CD4-positive, alpha-beta T cell treated with Interleukin-6 for 4 hours (primary cell): ENCODE results near the gene SETD7.
"Not testable (repeated sequence)": the region's sequence is repeated elsewhere in the genome, so short reads cannot be mapped to it uniquely, and the experiment has no call there.

Source experiments
- DNase-seq: peaks from one replicate; pipeline ENCODE4 v3.0.0-alpha.2; 2020; ENCODE audit warnings: mixed read lengths

Gene SETD7

GRCh38 chr4:139460565-139460964, 95.5 kb downstream of the SETD7 start:
- DNase-seq: no peak

GRCh38 chr4:139458999-139459398, 97.0 kb downstream of the SETD7 start:
- no peak for DNase-seq

- DNase-seq: no peak
Measured at GRCh38 chr4:139458543-139458942, 97.5 kb downstream of the SETD7 start.

GRCh38 chr4:139457318-139457717, 98.7 kb downstream of the SETD7 start:
- no peak for DNase-seq

- DNase-seq: no peak
Measured at GRCh38 chr4:139455126-139455538, 100.9 kb downstream of the SETD7 start.

- no peak for DNase-seq
Measured at GRCh38 chr4:139454111-139455045, 101.6 kb downstream of the SETD7 start, which contains the start of gene RAB33B. TSS of gene RAB33B (plus strand) at chr4:139454121. CDS start at chr4:139454196, 75 bp downstream.

GRCh38 chr4:139453371-139454110, 102.5 kb downstream of the SETD7 start:
- peak; percentile 97 for DNase-seq

- DNase-seq: peak; percentile 74
Measured at GRCh38 chr4:139453041-139453370, 103.0 kb downstream of the SETD7 start.

GRCh38 chr4:139451997-139452396, 104.0 kb downstream of the SETD7 start:
- no peak for DNase-seq

GRCh38 chr4:139450586-139450985, 105.4 kb downstream of the SETD7 start:
- DNase-seq: no peak

- DNase-seq: not testable (repeated sequence)
Measured at GRCh38 chr4:139447078-139447477, 108.9 kb downstream of the SETD7 start.
